WTC11 (cell line): ENCODE results near the gene CYP21A2.
"Not testable (repeated sequence)": the region's sequence is repeated elsewhere in the genome, so short reads cannot be mapped to it uniquely, and the experiment has no call there.

Experiments used
- CTCF ChIP-seq: fragments of 200-600 bp; IDR thresholded peaks from 2 replicates; pipeline ENCODE4 v1.8.0; 2022; ENCODE audit warnings: antibody characterized with exemption
- GABPB1 ChIP-seq: sonication (generic); formaldehyde crosslinking; IDR thresholded peaks from 2 replicates; pipeline ENCODE4 v1.8.1; 2023; ENCODE audit warnings: mild to moderate bottlenecking, missing genetic modification reagents
- HMGA2 ChIP-seq: fragments of 250-450 bp; sonication (Bioruptor Pico); IDR thresholded peaks from 2 replicates; pipeline ENCODE4 v1.4.0; 2021; ENCODE audit warnings: mild to moderate bottlenecking, moderate library complexity

- TF ChIP-seq HMGA2 (CRISPR knock-in tag); CTCF; GABPB1 (CRISPR knock-in tag): not testable (repeated sequence)
These were observed 24.5 kb upstream of the CYP21A2 start for GRCh38 chr6:32013738-32014137.
